ENCODE measurements around the gene SMNDC1.

- no peak for TF ChIP-seq CTCF (IDR thresholded peaks at IDR 0.05)
- no peak for TF ChIP-seq POLR2A (IDR thresholded peaks at IDR 0.05)
- TF ChIP-seq EP300 (IDR thresholded peaks at IDR 0.05), result no peak
Measured at GRCh38 chr10:110327262-110327914, 22.7 kb upstream of the SMNDC1 start.
